ENCODE data around the gene KIAA0513. TPM values are rescaled to one million over a fixed set of nuclear protein-coding genes. Genes with fewer than 3 reads are reported as not detected.

Gene KIAA0513
- total RNA-seq, 2 experiments from 2014 or later: 15.7 to 15.9 TPM

- CTCF ChIA-PET: interaction anchor here (3.0 kb wide), 1 partner anchor 13 kb away, joined by 17 read pairs; no protein-coding TSS in a partner anchor
- no peaks in the 10 kb centered on the region for H3K36me3 Mint-ChIP-seq
Measured at GRCh38 chr16:85128079-85128837, 100.7 kb downstream of the KIAA0513 start.

GRCh38 chr16:85129876-85130704, 102.5 kb downstream of the KIAA0513 start:
- Mint-ChIP-seq H3K4me3 (no peak overlapping the region), H3K36me3 (no peaks in the 10 kb centered on the region), H3K4me1 (ENCODE audit: low read depth) (peaks cover 12% of the 10 kb centered on the region), H3K27me3 (no peaks in the 10 kb centered on the region), H3K9me3 (no peaks in the 10 kb centered on the region), H3K27ac (no peak overlapping the region)
- ChIA-PET POLR2A (no interaction called here), CTCF (interaction anchor here (0.7 to 2.3 kb wide), 2 partner anchors 15 to 179 kb away, joined by 3 to 7 read pairs; no protein-coding TSS in a partner anchor)
- intact Hi-C loops (cut with micrococcal nuclease): no loop called here
- no peak for DNase-seq

More at GRCh38 chr16:85128079-85128837, 100.7 kb downstream of the KIAA0513 start:
- POLR2A ChIA-PET: no interaction called here
- H3K27me3 Mint-ChIP-seq: no peaks in the 10 kb centered on the region
- H3K4me1 Mint-ChIP-seq (ENCODE audit: low read depth): peaks cover 12% of the 10 kb centered on the region
- peaks cover 2% of the 10 kb centered on the region for H3K9me3 Mint-ChIP-seq
- intact Hi-C loops (cut with micrococcal nuclease): no loop called here
- DNase-seq: no peak
- H3K4me3 Mint-ChIP-seq: no peak overlapping the region
- H3K27ac Mint-ChIP-seq: no peak overlapping the region

GRCh38 chr16:85130705-85131028, 103.1 kb downstream of the KIAA0513 start:
- CTCF ChIA-PET: interaction anchor here (0.7 to 2.3 kb wide), 2 partner anchors 16 to 180 kb away, joined by 3 to 7 read pairs; no protein-coding TSS in a partner anchor
- POLR2A ChIA-PET: no interaction called here
- Mint-ChIP-seq H3K4me3 (no peak overlapping the region), H3K9me3 (no peaks in the 10 kb centered on the region), H3K27ac (no peak overlapping the region), H3K27me3 (no peaks in the 10 kb centered on the region), H3K36me3 (no peaks in the 10 kb centered on the region), H3K4me1 (ENCODE audit: low read depth) (peaks cover 12% of the 10 kb centered on the region)
- intact Hi-C loops (cut with micrococcal nuclease): no loop called here
- DNase-seq: no peak

GRCh38 chr16:85132456-85133289, 105.1 kb downstream of the KIAA0513 start:
- ChIA-PET POLR2A (no interaction called here), CTCF (interaction anchor here (0.7 kb wide), 1 partner anchor 13 kb away, joined by 3 read pairs; no protein-coding TSS in a partner anchor)
- no peaks in the 10 kb centered on the region for H3K4me1 Mint-ChIP-seq (ENCODE audit: low read depth)
- no peaks in the 10 kb centered on the region for H3K36me3 Mint-ChIP-seq
- H3K4me3 Mint-ChIP-seq: no peak overlapping the region
- intact Hi-C loops (cut with micrococcal nuclease): no loop called here
- no peak overlapping the region for H3K27ac Mint-ChIP-seq
- H3K9me3 Mint-ChIP-seq: no peaks in the 10 kb centered on the region
- H3K27me3 Mint-ChIP-seq: peaks cover 8% of the 10 kb centered on the region
- DNase-seq: no peak

GRCh38 chr16:85133290-85133599, 105.7 kb downstream of the KIAA0513 start:
- Mint-ChIP-seq H3K4me1 (ENCODE audit: low read depth) (no peaks in the 10 kb centered on the region), H3K9me3 (no peaks in the 10 kb centered on the region), H3K27ac (no peak overlapping the region), H3K27me3 (peaks cover 14% of the 10 kb centered on the region), H3K36me3 (no peaks in the 10 kb centered on the region), H3K4me3 (no peak overlapping the region)
- no peak for DNase-seq
- POLR2A ChIA-PET: no interaction called here
- intact Hi-C loops (cut with micrococcal nuclease): no loop called here
- CTCF ChIA-PET: interaction anchor here (0.7 kb wide), 1 partner anchor 14 kb away, joined by 3 read pairs; no protein-coding TSS in a partner anchor

- H3K4me1 Mint-ChIP-seq (ENCODE audit: low read depth): no peaks in the 10 kb centered on the region
- CTCF ChIA-PET: interaction anchor here (0.6 kb wide), 1 partner anchor 170 kb away, joined by 3 read pairs; no protein-coding TSS in a partner anchor
Measured at GRCh38 chr16:85134076-85134788, 106.6 kb downstream of the KIAA0513 start.

GRCh38 chr16:85134789-85135142, 107.2 kb downstream of the KIAA0513 start:
- no peaks in the 10 kb centered on the region for H3K36me3 Mint-ChIP-seq
- peaks cover 29% of the 10 kb centered on the region for H3K27me3 Mint-ChIP-seq
- no peak overlapping the region for H3K27ac Mint-ChIP-seq
- ChIA-PET POLR2A (no interaction called here), CTCF (interaction anchor here (0.6 to 1.2 kb wide), 2 partner anchors 20 to 170 kb away, joined by 3 to 4 read pairs; no protein-coding TSS in a partner anchor)
- intact Hi-C loops (cut with micrococcal nuclease): no loop called here
- no peak for DNase-seq
- H3K4me1 Mint-ChIP-seq (ENCODE audit: low read depth): no peaks in the 10 kb centered on the region
- no peaks in the 10 kb centered on the region for H3K9me3 Mint-ChIP-seq
- no peak overlapping the region for H3K4me3 Mint-ChIP-seq

More at GRCh38 chr16:85134076-85134788, 106.6 kb downstream of the KIAA0513 start:
- Mint-ChIP-seq H3K9me3 (no peaks in the 10 kb centered on the region), H3K36me3 (no peaks in the 10 kb centered on the region), H3K27ac (no peak overlapping the region), H3K27me3 (peaks cover 24% of the 10 kb centered on the region), H3K4me3 (no peak overlapping the region)
- intact Hi-C loops (cut with micrococcal nuclease): no loop called here
- POLR2A ChIA-PET: interaction anchor here (0.5 kb wide), 1 partner anchor 49 kb away, joined by 3 read pairs; no protein-coding TSS in a partner anchor
- DNase-seq: no peak

- intact Hi-C loops (cut with micrococcal nuclease): no loop called here
- POLR2A ChIA-PET: no interaction called here
- no peak for DNase-seq
- Mint-ChIP-seq H3K4me1 (ENCODE audit: low read depth) (no peaks in the 10 kb centered on the region), H3K4me3 (no peak overlapping the region), H3K36me3 (no peaks in the 10 kb centered on the region), H3K27ac (no peak overlapping the region), H3K27me3 (peaks cover 30% of the 10 kb centered on the region), H3K9me3 (no peaks in the 10 kb centered on the region)
- CTCF ChIA-PET: interaction anchor here (1.2 kb wide), 1 partner anchor 22 kb away, joined by 4 read pairs; no protein-coding TSS in a partner anchor
Measured at GRCh38 chr16:85136213-85136701, 108.7 kb downstream of the KIAA0513 start.

GRCh38 chr16:85136702-85137322, 109.2 kb downstream of the KIAA0513 start:
- intact Hi-C loops (cut with micrococcal nuclease): no loop called here
- H3K9me3 Mint-ChIP-seq: no peaks in the 10 kb centered on the region
- H3K4me1 Mint-ChIP-seq (ENCODE audit: low read depth): no peaks in the 10 kb centered on the region
- CTCF ChIA-PET: no interaction called here
- H3K36me3 Mint-ChIP-seq: no peaks in the 10 kb centered on the region
- H3K27ac Mint-ChIP-seq: no peak overlapping the region
- H3K27me3 Mint-ChIP-seq: peaks cover 33% of the 10 kb centered on the region
- no peak for DNase-seq
- POLR2A ChIA-PET: no interaction called here
- H3K4me3 Mint-ChIP-seq: no peak overlapping the region

- Mint-ChIP-seq H3K36me3 (no peaks in the 10 kb centered on the region), H3K27ac (no peak overlapping the region), H3K4me3 (no peak overlapping the region), H3K9me3 (no peaks in the 10 kb centered on the region), H3K27me3 (peaks cover 33% of the 10 kb centered on the region), H3K4me1 (ENCODE audit: low read depth) (no peaks in the 10 kb centered on the region)
- no peak for DNase-seq
- ChIA-PET POLR2A (no interaction called here), CTCF (no interaction called here)
- intact Hi-C loops (cut with micrococcal nuclease): no loop called here
Measured at GRCh38 chr16:85137323-85138072, 109.9 kb downstream of the KIAA0513 start.
